ENCODE results near the gene CLPX.
"Not testable (repeated sequence)": the region's sequence is repeated elsewhere in the genome, so short reads cannot be mapped to it uniquely, and the experiment has no call there.

CLPX gene

GRCh38 chr15:65182538-65182937 is 2.6 kb downstream of the CLPX start:
- in situ Hi-C loops (cut with HindIII; ENCODE audit: low pct_ligation_motif_present, low pct_unique_long_range_greater_than_20kb, low sequenced_read_pairs), result no loop called here
- DNase-seq, result no peak

- in situ Hi-C loops (cut with HindIII; ENCODE audit: low pct_ligation_motif_present, low pct_unique_long_range_greater_than_20kb, low sequenced_read_pairs), result not testable (repeated sequence)
Measured at GRCh38 chr15:65181582-65182353, 3.4 kb downstream of the CLPX start.

DNA sequence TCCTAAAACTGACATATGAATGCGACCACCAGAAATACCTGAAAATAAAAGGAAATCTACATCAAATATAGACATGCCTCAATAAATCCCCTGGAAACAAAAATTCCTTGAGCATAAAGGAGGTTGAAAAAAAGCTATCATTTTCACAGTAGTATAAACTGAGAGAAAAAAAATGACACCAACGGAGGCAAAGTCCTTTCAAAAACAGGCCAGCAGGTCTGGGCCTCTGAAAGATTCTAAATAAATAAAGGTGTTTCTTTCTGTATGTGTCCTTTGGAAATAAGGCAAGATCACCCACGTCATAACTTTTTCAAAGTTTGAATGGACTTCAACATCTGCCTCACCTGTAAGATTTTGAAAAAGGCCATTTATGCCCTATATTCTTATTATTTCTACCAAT is 5.0 kb downstream of the CLPX start:
- DNase-seq, result no peak
- in situ Hi-C loops (cut with HindIII; ENCODE audit: low pct_ligation_motif_present, low pct_unique_long_range_greater_than_20kb, low sequenced_read_pairs), result no loop called here

More at GRCh38 chr15:65181582-65182353, 3.4 kb downstream of the CLPX start:
- DNase-seq, result not testable (repeated sequence)

DNA sequence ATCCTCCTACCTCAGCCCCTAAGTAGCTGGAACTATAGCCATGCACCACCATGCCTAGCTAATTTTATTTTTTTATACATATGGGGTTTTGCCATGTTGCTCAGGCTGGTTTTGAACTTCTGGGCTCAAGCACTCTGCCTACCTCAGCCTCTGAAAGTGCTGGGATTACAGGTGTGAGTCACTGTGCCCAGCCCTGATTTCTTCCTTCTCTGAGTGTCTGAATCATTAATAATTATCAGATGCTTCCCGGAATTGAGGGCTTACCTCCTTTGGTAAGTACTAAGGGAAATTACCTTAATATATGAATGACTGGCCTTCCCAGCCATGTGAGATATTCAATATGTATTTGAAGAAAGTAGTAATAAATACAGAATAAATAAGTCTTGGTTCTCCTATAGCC is 7.2 kb downstream of the CLPX start:
- in situ Hi-C loops (cut with HindIII; ENCODE audit: low pct_ligation_motif_present, low pct_unique_long_range_greater_than_20kb, low sequenced_read_pairs), result no loop called here
- peak; percentile 63 for DNase-seq

- in situ Hi-C loops (cut with HindIII; ENCODE audit: low pct_ligation_motif_present, low pct_unique_long_range_greater_than_20kb, low sequenced_read_pairs), result no loop called here
- DNase-seq, result no peak
Measured at GRCh38 chr15:65176056-65176455, 9.1 kb downstream of the CLPX start.

- DNase-seq, result peak; percentile 86
- in situ Hi-C loops (cut with HindIII; ENCODE audit: low pct_ligation_motif_present, low pct_unique_long_range_greater_than_20kb, low sequenced_read_pairs), result no loop called here
Measured at GRCh38 chr15:65175511-65175910, 9.6 kb downstream of the CLPX start.

- in situ Hi-C loops (cut with HindIII; ENCODE audit: low pct_ligation_motif_present, low pct_unique_long_range_greater_than_20kb, low sequenced_read_pairs), result no loop called here
- DNase-seq, result no peak
Measured at GRCh38 chr15:65174509-65174908, 10.6 kb downstream of the CLPX start.

DNA sequence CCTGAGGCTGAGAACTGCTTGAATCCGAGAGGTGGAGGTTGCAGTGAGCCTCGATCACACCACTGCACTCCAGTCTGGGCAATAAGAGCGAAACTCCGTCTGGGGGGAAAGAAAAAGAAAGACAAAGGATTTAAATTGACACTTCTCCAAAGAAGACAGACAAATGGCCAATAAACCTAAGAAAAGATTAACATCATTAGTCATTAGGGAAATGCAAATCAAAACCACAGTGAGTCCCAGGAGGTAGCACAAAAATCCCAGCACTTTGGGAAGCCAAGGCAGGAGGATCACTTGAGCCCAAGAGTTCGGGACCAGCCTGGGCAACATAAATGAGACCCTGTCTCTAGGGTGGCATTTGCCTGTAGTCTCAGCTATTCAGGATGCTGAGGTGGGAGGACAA is 12.6 kb downstream of the CLPX start:
- in situ Hi-C loops (cut with HindIII; ENCODE audit: low pct_ligation_motif_present, low pct_unique_long_range_greater_than_20kb, low sequenced_read_pairs), result no loop called here
- no peak for DNase-seq

- in situ Hi-C loops (cut with HindIII; ENCODE audit: low pct_ligation_motif_present, low pct_unique_long_range_greater_than_20kb, low sequenced_read_pairs), result no loop called here
- no peak for DNase-seq
Measured at GRCh38 chr15:65171428-65171827, 13.7 kb downstream of the CLPX start.

GRCh38 chr15:65165875-65166274 is 19.3 kb downstream of the CLPX start:
- no peak for DNase-seq
- in situ Hi-C loops (cut with HindIII; ENCODE audit: low pct_ligation_motif_present, low pct_unique_long_range_greater_than_20kb, low sequenced_read_pairs), result no loop called here

DNA sequence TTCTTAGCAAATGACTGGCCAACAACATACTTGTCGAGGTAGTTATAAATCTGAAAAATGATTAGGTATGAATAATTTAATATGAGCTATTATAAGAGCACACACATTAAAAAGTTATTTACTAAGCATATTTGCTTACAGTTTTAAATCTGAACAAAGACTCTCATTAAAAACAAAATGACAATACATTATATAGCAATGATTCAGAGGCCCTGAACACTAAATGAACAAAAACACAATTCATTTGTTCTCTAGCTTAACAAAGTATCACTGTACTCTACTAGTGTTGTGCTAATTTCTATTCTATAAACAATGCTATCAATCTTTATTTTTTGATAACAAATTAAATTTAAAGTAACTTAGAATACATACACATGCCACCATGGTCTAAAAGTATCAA is 21.0 kb downstream of the CLPX start:
- in situ Hi-C loops (cut with HindIII; ENCODE audit: low pct_ligation_motif_present, low pct_unique_long_range_greater_than_20kb, low sequenced_read_pairs), result no loop called here
- DNase-seq, result no peak

DNA sequence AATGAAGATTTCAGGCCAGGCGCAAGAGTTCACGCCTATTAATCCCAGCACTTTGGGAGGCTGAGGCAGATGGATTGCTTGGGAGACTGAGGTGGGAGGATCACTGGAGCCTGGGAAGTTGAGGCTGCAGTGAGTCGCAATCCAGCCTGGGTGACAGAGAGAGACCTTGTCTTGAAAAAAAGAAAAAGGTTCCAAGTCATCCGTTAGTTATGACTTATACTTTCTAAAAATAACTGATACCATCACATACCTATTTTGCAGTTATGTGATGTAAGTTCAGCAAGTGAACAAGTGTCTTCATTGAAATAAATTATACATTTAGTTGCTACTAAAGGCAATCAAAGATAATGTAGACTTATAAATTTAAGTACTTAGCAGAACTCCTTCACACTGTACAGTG is 22.1 kb downstream of the CLPX start:
- in situ Hi-C loops (cut with HindIII; ENCODE audit: low pct_ligation_motif_present, low pct_unique_long_range_greater_than_20kb, low sequenced_read_pairs), result no loop called here
- no peak for DNase-seq

- in situ Hi-C loops (cut with HindIII; ENCODE audit: low pct_ligation_motif_present, low pct_unique_long_range_greater_than_20kb, low sequenced_read_pairs), result no loop called here
- DNase-seq, result no peak
Measured at GRCh38 chr15:65156692-65157091, 28.4 kb downstream of the CLPX start.

- in situ Hi-C loops (cut with HindIII; ENCODE audit: low pct_ligation_motif_present, low pct_unique_long_range_greater_than_20kb, low sequenced_read_pairs), result no loop called here
- DNase-seq, result no peak
Measured at GRCh38 chr15:65154720-65155119, 30.4 kb downstream of the CLPX start.

GRCh38 chr15:65147902-65148301 is 37.2 kb downstream of the CLPX start:
- DNase-seq, result no peak
- in situ Hi-C loops (cut with HindIII; ENCODE audit: low pct_ligation_motif_present, low pct_unique_long_range_greater_than_20kb, low sequenced_read_pairs), result no loop called here

GRCh38 chr15:65146438-65146837 is 38.7 kb downstream of the CLPX start:
- in situ Hi-C loops (cut with HindIII; ENCODE audit: low pct_ligation_motif_present, low pct_unique_long_range_greater_than_20kb, low sequenced_read_pairs), result no loop called here
- no peak for DNase-seq

- DNase-seq; in situ Hi-C loops (cut with HindIII; ENCODE audit: low pct_ligation_motif_present, low pct_unique_long_range_greater_than_20kb, low sequenced_read_pairs): not testable (repeated sequence)
Measured at GRCh38 chr15:65138631-65139030, 46.5 kb downstream of the CLPX start.

- in situ Hi-C loops (cut with HindIII; ENCODE audit: low pct_ligation_motif_present, low pct_unique_long_range_greater_than_20kb, low sequenced_read_pairs); DNase-seq: not testable (repeated sequence)
Measured at GRCh38 chr15:65137893-65138292, 47.2 kb downstream of the CLPX start.

GRCh38 chr15:65137089-65137488 is 48.1 kb downstream of the CLPX start:
- DNase-seq; in situ Hi-C loops (cut with HindIII; ENCODE audit: low pct_ligation_motif_present, low pct_unique_long_range_greater_than_20kb, low sequenced_read_pairs): not testable (repeated sequence)

DNA sequence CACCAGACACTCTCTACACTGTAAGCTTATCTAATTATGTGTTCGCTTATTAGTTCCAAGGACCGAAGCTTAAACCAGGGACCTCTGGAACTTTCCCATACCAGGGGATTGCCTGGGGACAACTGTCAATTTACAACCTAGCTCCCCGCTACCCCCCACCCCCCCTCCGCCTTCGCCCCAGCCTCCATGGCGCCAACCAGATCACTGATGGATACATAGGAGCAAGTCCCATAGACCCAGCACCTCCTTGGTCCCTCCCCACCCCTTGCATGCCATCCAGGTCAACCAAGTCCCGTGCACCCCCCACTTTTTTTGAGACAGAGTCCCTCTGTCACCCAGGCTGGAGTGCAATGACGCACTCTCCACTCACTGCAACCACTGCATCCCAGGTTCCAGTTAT is 50.6 kb downstream of the CLPX start:
- in situ Hi-C loops (cut with HindIII; ENCODE audit: low pct_ligation_motif_present, low pct_unique_long_range_greater_than_20kb, low sequenced_read_pairs), result no loop called here

More for the DNA sequence above, 50.6 kb downstream of the CLPX start:
- DNase-seq, result no peak

Data from ACHN (cell line).